Gastroesophageal sphincter (tissue), 4 donors: ENCODE results near the gene PTPRD. TPM values are rescaled to one million over a fixed set of nuclear protein-coding genes. Genes with fewer than 3 reads are reported as not detected.

Experiments
- ATAC-seq: fragments of 150-250 bp; one replicate; pipeline ENCODE4 v1.9.1; 2016; ENCODE audit warnings: mild to moderate bottlenecking, moderate library complexity
- H3K27ac ChIP-seq, 4 donors: fragments of 200-600 bp; sonication (generic) in 3 of 4; 1 replicate in 3 of 4; 2 replicates in 1 of 4; pipeline ENCODE4 v1.5.1; 2016 to 2019
- H3K27me3 ChIP-seq: fragments of 200-600 bp; sonication (generic); one replicate; pipeline ENCODE4 v1.5.1; 2019
- H3K36me3 ChIP-seq, 2 donors: fragments of 200-600 bp; sonication (generic); one replicate each; pipeline ENCODE4 v1.5.1; 2019; ENCODE audit warnings: control low read depth in 1 of 2
- H3K4me1 ChIP-seq, 3 donors: fragments of 200-600 bp; sonication (generic); 1 replicate in 2 of 3; 2 replicates in 1 of 3; pipeline ENCODE4 v1.5.1; 2016 to 2019; ENCODE audit warnings: control low read depth in 2 of 3
- H3K4me3 ChIP-seq, 2 donors: fragments of 200-600 bp; sonication (generic); one replicate each; pipeline ENCODE4 v1.5.1; 2019; ENCODE audit warnings: mild to moderate bottlenecking in 1 of 2, moderate library complexity in 1 of 2
- H3K9me3 ChIP-seq, 3 donors: fragments of 200-600 bp; sonication (generic); one replicate each; pipeline ENCODE4 v1.5.1; 2017 to 2019; ENCODE audit warnings: control low read depth in 2 of 3
- EP300 ChIP-seq: sonication (generic); formaldehyde crosslinking; IDR thresholded peaks from one replicate; pipeline ENCODE4 v1.6.1; 2017; ENCODE audit warnings: antibody characterized with exemption, mild to moderate bottlenecking
- POLR2A ChIP-seq, 2 donors: fragments of 450-650 bp; IDR thresholded peaks; one replicate each; pipeline ENCODE4 v1.6.1; 2017; ENCODE audit warnings: antibody characterized with exemption in 2 of 2, mild to moderate bottlenecking in 2 of 2, moderate library complexity in 1 of 2
- POLR2AphosphoS5 ChIP-seq: sonication (generic); formaldehyde crosslinking; IDR thresholded peaks from one replicate; pipeline ENCODE4 v1.6.1; 2017; ENCODE audit warnings: antibody characterized with exemption
- WGBS, 2 donors: methylation state at CpG; one replicate each; pipeline ENCODE4 v1.1.5; 2018; ENCODE audit warnings: low coverage in 1 of 2; 5-methylcytosine and 5-hydroxymethylcytosine counted together
- total RNA-seq, 4 donors: library from RNA; depleted of rRNA; stranded (reverse); fragments of >200 nt; gene quantifications; one replicate each; pipeline ENCODE4 v1.1.0, GENCODE V29; 2016
- TF ChIP-seq, protein P1 (sequence below), 4 experiments: fragments of 200-600 bp in 2 of 4; fragments of 450-650 bp in 2 of 4; sonication (generic) in 1 of 4; IDR thresholded peaks; one replicate each; pipeline ENCODE4 v1.5.1; 2017 to 2019; ENCODE audit warnings: antibody characterized with exemption in 4 of 4, mild to moderate bottlenecking in 2 of 4, moderate library complexity in 2 of 4

Gene PTPRD
- total RNA-seq, 4 donors from 2014 or later: 3.5 to 53.9 (median 15.8) TPM

GRCh38 chr9:9117866-9118265 is 1494.9 kb downstream of the PTPRD start:
- H3K4me3 ChIP-seq: no peak overlapping the region
- H3K36me3 ChIP-seq: no peaks in the 10 kb centered on the region
- H3K4me1 ChIP-seq: no peaks in the 10 kb centered on the region
- TF ChIP-seq POLR2AphosphoS5: no peak
- TF ChIP-seq, protein P1, sequence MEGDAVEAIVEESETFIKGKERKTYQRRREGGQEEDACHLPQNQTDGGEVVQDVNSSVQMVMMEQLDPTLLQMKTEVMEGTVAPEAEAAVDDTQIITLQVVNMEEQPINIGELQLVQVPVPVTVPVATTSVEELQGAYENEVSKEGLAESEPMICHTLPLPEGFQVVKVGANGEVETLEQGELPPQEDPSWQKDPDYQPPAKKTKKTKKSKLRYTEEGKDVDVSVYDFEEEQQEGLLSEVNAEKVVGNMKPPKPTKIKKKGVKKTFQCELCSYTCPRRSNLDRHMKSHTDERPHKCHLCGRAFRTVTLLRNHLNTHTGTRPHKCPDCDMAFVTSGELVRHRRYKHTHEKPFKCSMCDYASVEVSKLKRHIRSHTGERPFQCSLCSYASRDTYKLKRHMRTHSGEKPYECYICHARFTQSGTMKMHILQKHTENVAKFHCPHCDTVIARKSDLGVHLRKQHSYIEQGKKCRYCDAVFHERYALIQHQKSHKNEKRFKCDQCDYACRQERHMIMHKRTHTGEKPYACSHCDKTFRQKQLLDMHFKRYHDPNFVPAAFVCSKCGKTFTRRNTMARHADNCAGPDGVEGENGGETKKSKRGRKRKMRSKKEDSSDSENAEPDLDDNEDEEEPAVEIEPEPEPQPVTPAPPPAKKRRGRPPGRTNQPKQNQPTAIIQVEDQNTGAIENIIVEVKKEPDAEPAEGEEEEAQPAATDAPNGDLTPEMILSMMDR (IDR thresholded peaks at IDR 0.05): no peak
- WGBS, 2 donors: 22 to 71% methylated on average over 1 to 2 of the region's 2 CpGs
- no peak for ATAC-seq
- no peak overlapping the region for H3K27ac ChIP-seq
- H3K9me3 ChIP-seq: no peaks in the 10 kb centered on the region
- H3K27me3 ChIP-seq: no peaks in the 10 kb centered on the region

DNA sequence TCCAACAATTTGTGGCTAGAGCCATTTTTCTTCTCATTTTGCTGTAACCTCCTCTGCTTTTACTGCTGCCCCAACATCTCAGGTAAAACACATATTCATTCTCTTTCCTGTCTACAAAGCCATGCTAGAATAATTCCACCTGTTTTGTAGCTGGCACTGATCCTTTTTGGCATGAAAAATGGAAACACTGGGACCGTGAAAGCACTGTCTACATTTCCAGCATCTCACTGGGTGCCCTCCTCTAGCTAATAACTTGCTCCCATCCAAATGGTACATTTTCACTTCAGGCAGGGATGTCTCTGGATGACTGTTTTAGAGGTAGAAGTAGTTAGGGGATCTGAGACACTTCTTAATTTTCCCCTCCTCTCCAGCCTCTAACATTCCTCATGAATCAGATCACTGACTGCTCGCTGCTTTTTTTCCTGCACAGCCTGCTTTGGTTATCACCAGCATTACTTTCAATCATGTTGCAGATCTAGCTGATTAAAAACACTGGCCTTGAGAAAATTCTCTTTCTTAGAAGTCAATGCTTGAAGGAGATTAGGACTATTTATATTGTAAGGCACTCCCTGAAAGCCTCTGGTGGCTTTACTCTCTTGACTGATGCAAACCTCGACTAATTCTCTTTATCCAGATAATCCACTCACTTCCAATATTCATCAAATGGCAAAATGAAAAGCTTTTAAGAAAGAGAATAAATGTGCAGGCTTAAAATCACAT is 1500.6 kb downstream of the PTPRD start:
- Histone ChIP-seq H3K9me3 (no peaks in the 10 kb centered on the region), H3K4me1 (no peaks in the 10 kb centered on the region), H3K27ac (no peak overlapping the region), H3K4me3 (no peak overlapping the region), H3K27me3 (no peaks in the 10 kb centered on the region), H3K36me3 (no peaks in the 10 kb centered on the region)
- 35 to 43% methylated on average over 3 of the region's 3 CpGs for WGBS, 2 donors
- TF ChIP-seq, protein P1 (IDR thresholded peaks at IDR 0.05): no peak
- no peak for TF ChIP-seq EP300
- TF ChIP-seq POLR2AphosphoS5: no peak
- TF ChIP-seq POLR2A (IDR thresholded peaks at IDR 0.05): no peak
- no peak for ATAC-seq

DNA sequence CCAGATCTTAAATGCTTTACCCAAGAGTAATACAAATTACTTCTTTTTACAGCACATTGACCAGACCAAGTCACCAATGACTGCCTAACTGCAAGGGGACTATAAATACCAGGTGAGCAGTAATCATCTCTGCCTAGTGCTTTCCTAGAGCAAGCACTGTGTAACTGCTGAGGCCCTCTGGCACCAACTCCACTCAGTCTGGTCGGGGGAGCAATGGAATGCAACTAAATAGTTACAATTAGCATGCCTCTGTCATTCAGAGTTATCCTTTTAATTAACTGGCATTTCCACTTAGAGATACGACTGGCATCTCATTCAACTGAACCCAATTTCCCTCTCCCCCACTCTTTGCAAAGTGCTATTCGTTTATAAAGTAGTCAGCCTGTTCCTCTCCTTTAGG is 1504.2 kb downstream of the PTPRD start:
- H3K27ac ChIP-seq: no peak overlapping the region
- H3K36me3 ChIP-seq: no peaks in the 10 kb centered on the region
- TF ChIP-seq POLR2A (IDR thresholded peaks at IDR 0.05): no peak
- TF ChIP-seq, protein P1 (IDR thresholded peaks at IDR 0.05): no peak
- TF ChIP-seq POLR2AphosphoS5: no peak
- no peak for TF ChIP-seq EP300
- H3K27me3 ChIP-seq: no peaks in the 10 kb centered on the region
- H3K4me3 ChIP-seq: no peak overlapping the region
- ATAC-seq: no peak
- no peaks in the 10 kb centered on the region for H3K4me1 ChIP-seq
- H3K9me3 ChIP-seq: no peaks in the 10 kb centered on the region
- 26 to 37% methylated on average over 3 of the region's 3 CpGs for WGBS, 2 donors

GRCh38 chr9:9102295-9102694 is 1510.5 kb downstream of the PTPRD start:
- 10 to 39% methylated on average over 7 of the region's 7 CpGs for WGBS, 2 donors
- ATAC-seq: no peak

DNA sequence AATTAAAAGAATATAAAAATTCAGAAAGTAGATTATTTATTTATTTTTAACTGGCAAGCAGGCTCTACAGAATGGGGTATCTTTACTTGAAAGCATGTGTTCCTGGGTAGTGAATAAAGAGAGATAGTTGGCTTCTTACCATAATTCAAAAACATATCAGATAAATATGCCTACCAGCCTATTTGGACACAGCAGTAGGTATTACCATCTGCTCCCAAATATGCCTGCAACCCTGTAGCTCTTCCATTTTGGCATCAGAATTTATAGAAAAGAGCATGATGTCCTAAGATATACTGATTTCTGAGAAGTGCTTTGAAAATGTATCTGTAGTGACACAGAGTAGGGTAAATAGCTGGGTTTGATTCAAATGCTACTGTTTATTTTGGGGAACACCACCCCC is 1512.7 kb downstream of the PTPRD start:
- no peak overlapping the region for H3K4me3 ChIP-seq
- TF ChIP-seq, protein P1 (IDR thresholded peaks at IDR 0.05): no peak
- TF ChIP-seq POLR2AphosphoS5 (no peak), POLR2A (IDR thresholded peaks at IDR 0.05) (no peak), EP300 (no peak)
- H3K27ac ChIP-seq: no peak overlapping the region
- H3K36me3 ChIP-seq: no peaks in the 10 kb centered on the region
- H3K27me3 ChIP-seq: no peaks in the 10 kb centered on the region
- H3K4me1 ChIP-seq: no peaks in the 10 kb centered on the region
- H3K9me3 ChIP-seq: no peaks in the 10 kb centered on the region
- no peak for ATAC-seq

More at GRCh38 chr9:9102295-9102694, 1510.5 kb downstream of the PTPRD start:
- H3K4me1 ChIP-seq: no peaks in the 10 kb centered on the region
- no peaks in the 10 kb centered on the region for H3K27me3 ChIP-seq
- no peaks in the 10 kb centered on the region for H3K9me3 ChIP-seq
- H3K27ac ChIP-seq: no peak overlapping the region
- TF ChIP-seq POLR2A (IDR thresholded peaks at IDR 0.05) (no peak), POLR2AphosphoS5 (no peak), EP300 (no peak)
- TF ChIP-seq, protein P1 (IDR thresholded peaks at IDR 0.05): no peak
- H3K4me3 ChIP-seq: no peak overlapping the region
- H3K36me3 ChIP-seq: no peaks in the 10 kb centered on the region
